HG03342 (cell line): ENCODE measurements around the gene PHC1.
A peak's percentile ranks its signal among the peaks of the same experiment; 100 is the strongest.
"Not testable (repeated sequence)": the region's sequence is repeated elsewhere in the genome, so short reads cannot be mapped to it uniquely, and the experiment has no call there.

Experiments
- ATAC-seq: cut with Tn5 transposase; IDR thresholded peaks from one replicate; pipeline ENCODE4 v1.9.1; 2021; ENCODE audit warnings: mild to moderate bottlenecking, moderate library complexity; ENCODE audit not compliant: unreplicated experiment

The PHC1 gene

GRCh38 chr12:8909752-8910151 lies 4.6 kb upstream of the PHC1 start:
- no peak for ATAC-seq

- no peak for ATAC-seq
Measured at GRCh38 chr12:8911606-8912268, 2.6 kb upstream of the PHC1 start.

DNA sequence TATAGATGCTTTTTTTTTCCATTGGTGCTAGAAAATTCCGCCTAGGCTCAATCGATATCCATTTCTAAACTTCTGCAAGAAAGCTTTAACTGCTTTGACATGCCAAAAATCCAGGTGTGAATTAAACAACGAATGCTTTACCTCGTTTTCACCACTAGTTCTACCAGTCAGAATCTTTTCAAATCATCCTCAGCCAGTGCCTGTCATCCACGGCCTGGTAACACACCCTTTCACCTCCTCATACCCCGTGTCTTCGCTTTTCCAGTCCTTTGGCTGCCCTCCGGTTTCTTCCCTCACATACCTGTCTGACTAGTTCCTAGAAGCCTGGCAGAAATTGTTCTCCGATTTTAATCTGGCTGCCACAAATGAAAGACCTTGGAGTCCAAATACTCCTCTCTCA lies 1.4 kb upstream of the PHC1 start:
- no peak for ATAC-seq

DNA sequence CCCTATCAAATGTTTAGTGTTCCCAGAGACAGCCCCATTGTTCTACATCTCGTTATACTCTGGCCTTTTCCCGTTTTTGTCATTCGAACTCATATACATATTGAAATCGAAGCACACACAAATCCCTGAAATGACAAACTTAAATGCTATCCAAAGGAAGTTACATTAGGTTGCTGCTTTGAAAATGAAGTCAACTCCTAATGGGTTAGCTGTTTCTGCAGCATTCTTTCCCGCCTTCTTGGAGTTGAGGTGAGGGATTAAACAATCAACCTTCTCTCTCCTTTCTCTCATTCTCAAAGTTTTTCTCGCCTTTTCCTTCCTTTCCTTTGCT lies 642 bp upstream of the PHC1 start:
- ATAC-seq: no peak

DNA sequence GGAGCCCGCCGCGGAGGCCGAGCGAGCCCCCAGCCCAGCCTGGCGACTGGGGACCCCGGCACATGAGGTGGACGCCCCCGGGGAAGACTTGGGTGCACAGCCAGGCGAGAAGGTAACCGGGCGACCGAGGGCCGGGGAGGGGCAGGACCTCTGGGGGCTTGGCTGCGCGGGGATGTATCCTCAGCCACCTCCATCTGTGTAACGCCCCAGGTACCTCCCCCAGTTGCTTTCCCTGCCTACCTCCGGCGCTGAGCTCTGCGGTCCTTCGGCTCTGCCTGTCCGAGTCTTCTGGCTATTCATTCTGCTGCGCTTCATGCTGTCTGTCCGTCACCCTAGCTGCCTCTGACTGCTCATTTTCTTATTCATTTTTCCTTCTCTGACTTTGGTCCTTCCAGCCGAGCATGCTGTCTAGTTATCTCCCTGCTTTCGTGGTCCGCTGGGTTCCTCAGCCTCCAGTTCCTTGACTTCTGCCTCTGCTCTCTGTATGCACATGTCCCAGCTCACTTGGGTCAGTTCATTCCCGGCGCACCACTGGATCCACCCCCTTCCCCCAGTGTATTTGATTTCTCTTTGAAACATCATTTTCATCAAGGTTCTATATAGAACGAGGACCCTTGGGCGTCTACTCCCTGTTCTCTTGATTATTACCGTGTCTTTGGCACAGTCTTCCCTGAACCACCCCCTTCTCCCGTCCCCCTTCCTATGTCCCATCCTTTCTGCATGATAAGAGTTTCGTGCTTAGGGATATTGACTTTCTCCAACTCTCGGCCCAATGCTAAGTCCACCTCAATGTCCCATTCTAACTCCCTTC lies 612 bp downstream of the PHC1 start:
- ATAC-seq: peak; percentile 77

DNA sequence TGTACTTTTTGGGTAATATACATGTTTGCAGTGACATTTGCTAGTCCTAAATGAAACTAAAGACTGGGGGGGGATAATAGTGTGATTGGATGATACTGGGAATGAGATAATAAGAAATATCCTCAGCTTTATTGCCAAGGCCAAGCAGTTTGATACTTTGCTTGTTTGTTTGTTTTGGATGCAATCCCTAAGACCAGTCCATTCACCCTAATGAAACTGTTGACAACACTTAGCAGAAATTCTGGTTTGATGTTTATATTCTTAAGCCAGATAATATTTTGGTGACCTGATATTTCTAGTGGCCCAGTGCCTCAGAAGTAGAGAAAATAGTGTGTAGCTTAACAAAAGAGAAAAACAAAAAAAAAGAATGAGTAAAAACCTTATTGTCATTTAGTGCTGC lies 1.8 kb downstream of the PHC1 start:
- ATAC-seq: no peak

- ATAC-seq: no peak
Measured at GRCh38 chr12:8917031-8917430, 2.7 kb downstream of the PHC1 start.

GRCh38 chr12:8917751-8918150 lies 3.4 kb downstream of the PHC1 start:
- no peak for ATAC-seq

DNA sequence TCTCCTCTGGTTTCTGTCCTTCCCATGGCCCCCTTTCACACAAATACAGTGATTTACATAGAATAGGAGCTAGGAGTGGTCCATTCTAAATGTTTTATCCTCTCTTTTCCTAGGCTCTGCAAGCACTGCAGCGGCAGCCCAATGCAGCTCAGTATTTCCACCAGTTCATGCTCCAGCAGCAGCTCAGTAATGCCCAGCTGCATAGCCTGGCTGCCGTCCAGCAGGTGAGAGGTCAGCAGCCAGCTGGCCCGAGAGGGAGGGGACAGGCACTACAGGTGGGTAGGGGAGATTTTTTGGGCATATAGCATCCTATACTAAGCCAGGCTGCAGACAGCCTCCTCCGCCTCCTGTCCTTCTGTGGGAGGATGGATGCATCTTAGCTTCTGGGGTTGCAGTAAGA lies 5.3 kb downstream of the PHC1 start:
- not testable (repeated sequence) for ATAC-seq

DNA sequence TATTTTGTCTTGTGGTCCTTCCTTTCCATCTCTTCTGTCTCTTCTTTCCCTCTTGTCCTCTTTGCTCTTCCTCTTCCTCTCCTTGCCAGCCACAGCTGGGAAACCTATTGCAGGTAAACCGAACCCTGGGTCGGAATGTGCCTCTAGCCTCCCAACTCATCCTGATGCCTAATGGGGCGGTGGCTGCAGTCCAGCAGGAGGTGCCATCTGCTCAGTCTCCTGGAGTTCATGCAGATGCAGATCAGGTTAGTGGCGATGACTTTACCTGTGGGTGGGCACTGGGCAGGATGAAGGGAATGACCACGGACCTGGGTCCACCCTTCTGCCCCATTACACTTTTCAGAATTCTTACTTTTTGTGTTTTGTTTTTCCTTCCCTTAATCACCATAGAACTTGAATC lies 8.2 kb downstream of the PHC1 start:
- no peak for ATAC-seq

DNA sequence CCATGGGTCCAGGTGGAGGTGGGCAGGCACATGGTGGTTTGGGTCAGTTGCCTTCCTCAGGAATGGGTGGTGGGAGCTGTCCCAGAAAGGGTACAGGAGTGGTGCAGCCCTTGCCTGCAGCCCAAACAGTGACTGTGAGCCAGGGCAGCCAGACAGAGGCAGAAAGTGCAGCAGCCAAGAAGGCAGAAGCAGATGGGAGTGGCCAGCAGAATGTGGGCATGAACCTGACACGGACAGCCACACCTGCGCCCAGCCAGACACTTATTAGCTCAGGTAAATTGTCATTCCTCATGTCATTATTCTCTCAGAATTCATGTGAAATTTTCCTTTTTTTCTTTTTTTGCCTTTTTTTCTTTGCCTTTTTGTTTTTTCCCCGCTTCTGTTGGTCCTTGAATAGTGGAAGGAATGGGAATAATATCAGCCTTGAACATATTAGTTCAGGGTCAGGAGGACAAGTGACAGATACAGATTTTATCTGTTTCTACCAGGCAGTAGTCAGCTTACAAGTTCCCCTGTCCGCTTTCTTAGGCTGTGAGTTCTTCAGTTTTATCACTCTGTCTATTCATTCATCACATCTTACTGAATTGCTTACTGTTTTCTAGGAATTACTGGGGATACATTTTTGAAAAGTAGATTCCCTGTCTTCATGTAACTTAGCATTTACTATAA lies 16.5 kb downstream of the PHC1 start:
- ATAC-seq: not testable (repeated sequence)

DNA sequence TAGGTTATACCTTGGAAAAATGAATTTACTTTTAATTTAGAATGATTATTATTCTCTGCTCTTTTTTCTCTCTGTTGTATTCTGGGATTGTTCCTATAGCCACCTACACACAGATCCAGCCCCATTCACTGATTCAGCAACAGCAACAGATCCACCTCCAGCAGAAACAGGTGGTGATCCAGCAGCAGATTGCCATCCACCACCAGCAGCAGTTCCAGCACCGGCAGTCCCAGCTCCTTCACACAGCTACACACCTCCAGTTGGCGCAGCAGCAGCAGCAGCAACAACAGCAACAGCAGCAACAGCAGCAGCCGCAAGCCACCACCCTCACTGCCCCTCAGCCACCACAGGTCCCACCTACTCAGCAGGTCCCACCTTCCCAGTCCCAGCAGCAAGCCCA lies 18.2 kb downstream of the PHC1 start:
- not testable (repeated sequence) for ATAC-seq

DNA sequence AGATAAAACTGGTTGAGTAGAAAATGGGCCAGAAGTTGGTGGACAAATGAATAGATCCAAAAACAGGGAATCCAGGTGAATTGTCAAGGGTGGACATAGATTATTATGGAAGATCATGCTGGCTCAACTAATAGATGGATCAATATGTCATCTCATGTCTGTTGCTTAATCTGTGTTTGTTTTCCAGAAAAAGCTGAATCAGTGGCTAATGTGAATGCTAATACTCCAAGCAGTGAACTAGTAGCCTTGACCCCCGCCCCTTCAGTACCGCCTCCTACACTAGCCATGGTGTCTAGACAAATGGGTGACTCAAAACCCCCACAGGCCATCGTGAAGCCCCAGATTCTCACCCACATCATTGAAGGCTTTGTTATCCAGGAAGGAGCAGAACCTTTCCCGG lies 19.8 kb downstream of the PHC1 start:
- not testable (repeated sequence) for ATAC-seq

- ATAC-seq: no peak
Measured at GRCh38 chr12:8936735-8937134, 22.4 kb downstream of the PHC1 start.

GRCh38 chr12:8937842-8938442 lies 23.6 kb downstream of the PHC1 start:
- not testable (repeated sequence) for ATAC-seq

GRCh38 chr12:8941691-8942478 lies 27.6 kb downstream of the PHC1 start:
- ATAC-seq: no peak

- no peak for ATAC-seq
Measured at GRCh38 chr12:8943565-8944186, 29.4 kb downstream of the PHC1 start.

- ATAC-seq: no peak
Measured at GRCh38 chr12:8946733-8947132, 32.4 kb downstream of the PHC1 start.

GRCh38 chr12:8947737-8948136 lies 33.4 kb downstream of the PHC1 start:
- no peak for ATAC-seq

DNA sequence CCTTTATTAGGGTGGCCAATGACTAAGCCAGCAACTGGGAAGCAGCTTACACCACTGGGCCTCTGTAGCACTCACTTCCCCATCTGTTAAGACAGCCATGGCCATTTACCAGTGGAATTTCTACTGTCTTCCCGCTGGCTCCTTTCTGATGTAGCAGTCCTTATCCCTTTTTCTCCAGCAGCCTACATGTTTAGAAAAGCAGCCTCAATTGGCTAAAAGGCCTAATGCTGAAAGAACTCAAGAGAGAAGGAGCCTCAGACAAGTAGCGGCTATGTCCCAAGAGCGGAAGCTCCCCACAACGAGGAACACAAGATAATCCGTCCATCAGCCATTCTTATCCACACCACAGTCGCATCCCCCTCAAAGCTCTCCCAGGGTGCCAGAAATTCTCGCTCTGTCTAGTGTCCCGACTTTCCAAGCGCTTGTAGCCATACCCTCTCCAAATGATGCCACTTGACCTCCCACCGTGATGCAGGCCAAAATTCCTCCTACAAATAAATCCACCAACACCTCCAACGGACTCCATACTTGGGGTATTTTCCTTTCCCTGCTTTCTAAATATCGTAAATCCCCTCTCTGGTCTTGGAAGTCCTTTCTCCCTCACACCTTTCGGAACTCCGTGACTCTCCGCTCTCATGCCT lies 34.5 kb downstream of the PHC1 start:
- ATAC-seq: no peak
